HG03457 (cell line): ENCODE measurements around the gene CD84.
"Not testable (repeated sequence)": the region's sequence is repeated elsewhere in the genome, so short reads cannot be mapped to it uniquely, and the experiment has no call there.

ENCODE experiments used
- ATAC-seq: cut with Tn5 transposase; IDR thresholded peaks from one replicate; pipeline ENCODE4 v1.9.1; 2021; ENCODE audit warnings: moderate number of reproducible peaks; ENCODE audit not compliant: unreplicated experiment

The CD84 gene, protein sequence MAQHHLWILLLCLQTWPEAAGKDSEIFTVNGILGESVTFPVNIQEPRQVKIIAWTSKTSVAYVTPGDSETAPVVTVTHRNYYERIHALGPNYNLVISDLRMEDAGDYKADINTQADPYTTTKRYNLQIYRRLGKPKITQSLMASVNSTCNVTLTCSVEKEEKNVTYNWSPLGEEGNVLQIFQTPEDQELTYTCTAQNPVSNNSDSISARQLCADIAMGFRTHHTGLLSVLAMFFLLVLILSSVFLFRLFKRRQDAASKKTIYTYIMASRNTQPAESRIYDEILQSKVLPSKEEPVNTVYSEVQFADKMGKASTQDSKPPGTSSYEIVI

DNA sequence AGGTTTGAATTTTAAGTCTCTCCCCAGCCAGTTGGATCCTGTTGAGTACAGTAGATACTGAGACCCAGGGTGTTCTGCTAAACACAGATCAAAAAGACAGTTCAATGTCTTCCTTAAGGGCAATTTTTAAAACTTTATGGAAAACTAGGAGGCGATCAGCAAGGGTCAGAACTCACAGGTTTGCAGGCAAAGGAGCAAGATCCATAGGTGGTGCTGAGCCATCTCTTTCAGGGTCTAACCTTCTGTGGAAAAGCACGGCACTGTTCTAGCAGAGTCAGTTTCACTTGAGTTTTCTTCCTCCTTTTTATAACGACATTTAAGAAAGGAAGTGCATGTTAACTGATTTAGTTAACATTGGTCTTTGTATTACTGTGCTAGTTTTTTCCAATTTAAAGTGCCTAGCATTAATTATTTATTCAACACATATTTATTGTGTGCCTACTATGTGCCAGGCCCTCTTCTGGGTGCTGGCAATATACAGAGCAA is at the start of gene CD84:
Gene CD84, minus strand, starts transcription at position 281 of the 486 bp plus-strand sequence. Its CDS starts 59 bp downstream, at position 222.
- ATAC-seq: no peak

DNA sequence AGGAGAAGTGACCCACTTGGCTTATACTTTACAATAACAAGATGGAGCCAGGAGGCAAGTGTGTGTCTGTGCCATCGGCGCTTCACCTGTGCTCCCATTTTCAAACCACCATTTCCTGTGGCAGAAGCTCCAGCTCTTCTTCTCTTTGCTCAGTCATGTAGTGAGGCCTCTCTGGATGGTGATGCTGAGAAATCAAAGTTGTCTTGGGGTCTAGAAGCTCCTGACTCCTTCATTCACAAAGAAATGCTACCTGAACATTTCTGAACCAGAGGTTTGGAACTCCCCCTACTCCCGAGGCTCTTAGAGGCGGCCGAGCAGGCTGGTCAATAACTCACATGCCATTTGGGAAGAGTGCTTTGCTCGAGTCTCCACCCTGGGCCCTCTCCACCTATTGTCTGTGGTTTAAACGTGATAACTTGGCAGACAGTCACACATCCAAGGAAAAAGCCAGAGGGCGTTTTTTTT is 49.5 kb upstream of the CD84 start:
- no peak for ATAC-seq

DNA sequence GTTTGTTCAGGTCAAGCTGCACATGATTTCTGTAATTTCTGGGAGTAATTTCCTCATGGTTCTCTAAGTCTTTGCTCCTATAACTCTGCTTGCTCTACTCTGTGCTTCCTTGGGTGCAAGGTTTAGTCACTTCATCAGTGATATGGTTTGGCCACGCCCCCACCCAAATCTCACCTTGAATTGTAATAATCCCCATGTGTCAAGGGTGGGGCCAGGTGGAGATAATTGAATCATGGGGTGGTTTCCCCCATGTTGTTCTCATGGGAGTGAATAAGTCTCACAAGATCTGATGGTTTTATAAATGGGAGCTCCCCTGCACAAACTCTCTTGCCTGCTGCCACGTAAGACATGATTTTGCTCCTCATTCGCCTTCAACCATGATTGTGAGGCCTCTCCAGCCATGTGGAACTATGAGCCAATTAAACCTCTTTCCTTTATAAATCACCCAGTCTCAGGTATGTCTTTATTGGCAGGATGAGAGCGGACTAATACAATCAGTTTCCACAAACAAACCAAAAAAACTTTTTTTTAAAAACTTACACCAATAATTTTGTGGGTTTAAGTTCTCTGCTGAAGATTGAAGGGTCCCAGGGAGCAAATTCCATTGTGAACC is 48.5 kb upstream of the CD84 start:
- ATAC-seq: not testable (repeated sequence)

DNA sequence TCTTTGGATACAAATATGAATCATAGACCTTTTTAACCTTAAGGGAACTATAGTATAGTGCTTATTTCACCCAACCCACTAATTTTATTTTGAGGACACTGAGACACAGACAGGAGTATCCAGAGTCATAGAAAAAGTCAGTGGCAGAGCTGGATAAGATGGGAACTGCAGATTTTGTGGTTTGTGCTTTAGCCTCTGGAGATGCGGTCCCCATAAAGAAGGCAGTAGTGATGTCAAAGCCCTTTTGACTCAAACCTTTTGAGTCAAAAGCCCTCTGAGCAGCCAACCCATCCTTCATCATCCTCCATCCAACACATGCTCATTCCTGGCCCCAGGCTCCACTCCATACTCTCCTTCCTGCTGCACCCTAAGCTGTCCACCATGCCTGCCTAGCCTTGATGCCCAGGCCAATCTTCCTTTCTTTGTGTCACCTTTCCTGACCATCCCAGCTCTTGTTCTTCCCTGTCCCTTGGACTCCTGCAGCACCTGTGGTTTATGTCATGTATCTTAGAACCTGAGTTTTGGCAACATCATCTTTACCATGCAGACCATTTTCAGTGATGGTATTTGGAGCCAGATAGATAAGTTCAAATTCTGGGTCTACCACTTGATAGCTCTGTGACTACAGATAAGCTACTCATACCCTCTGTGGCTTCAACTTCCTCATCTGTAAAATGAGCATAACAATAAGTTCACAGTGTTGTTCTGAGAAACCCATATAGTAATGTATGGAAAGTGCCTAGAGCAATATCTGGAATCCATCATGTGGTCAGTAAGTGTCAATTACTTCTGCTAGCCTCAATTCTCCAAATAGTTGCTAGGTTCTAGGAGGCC is 47.4 kb upstream of the CD84 start:
- no peak for ATAC-seq

DNA sequence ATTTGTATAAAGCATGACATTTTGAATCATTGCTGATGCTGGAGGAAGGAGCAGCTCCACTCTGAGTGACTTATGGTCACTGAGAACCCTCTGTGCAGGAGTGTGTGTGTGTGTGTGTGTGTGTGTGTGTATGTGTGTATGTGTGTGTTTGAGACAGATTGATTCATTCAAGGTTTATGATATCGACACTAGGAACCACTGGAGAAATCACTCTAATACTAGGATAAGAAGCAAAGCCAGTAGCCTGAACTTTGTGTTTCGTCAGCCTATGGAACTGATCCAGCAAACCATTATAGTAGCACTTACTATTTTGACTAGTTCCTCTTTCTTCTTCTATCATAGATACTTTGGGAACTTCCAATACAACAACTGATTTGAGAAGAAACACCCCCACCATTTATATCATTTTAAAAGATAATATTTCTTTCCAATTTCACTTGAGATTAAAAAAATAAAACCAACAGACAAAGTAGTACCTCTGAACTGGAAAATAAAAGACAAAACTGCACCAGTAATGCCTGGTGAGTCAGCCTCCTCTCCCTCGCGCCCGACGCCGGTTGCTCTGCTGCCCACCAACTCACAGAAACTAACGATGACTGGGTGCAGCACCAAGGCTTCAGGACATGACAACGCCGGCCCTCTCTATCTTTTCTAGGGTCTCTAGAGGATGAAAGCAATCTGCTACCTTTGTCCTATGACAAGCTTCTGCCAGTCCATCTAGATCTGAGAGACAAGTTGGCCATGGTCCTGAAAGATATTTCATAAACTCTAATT is 46.6 kb upstream of the CD84 start:
- no peak for ATAC-seq

DNA sequence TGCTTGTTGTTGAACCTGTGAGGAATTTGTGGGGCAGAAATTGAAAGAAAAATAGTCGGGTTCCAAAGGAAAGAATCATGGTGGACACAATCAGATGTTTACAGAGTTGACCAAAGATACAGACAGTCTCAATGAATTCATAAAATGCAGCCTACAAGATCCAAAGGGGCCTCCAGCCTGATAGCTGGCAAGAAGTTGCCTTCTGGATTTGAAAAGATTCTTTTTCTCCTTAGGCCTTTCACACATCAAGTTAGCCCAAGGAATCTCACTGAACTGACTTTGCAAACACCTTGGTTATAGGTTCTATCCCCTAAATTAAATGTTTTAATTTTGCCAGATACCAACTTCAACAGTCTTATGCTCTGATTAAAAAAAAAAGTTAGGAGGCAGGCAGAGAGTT is 46.0 kb upstream of the CD84 start:
- no peak for ATAC-seq

DNA sequence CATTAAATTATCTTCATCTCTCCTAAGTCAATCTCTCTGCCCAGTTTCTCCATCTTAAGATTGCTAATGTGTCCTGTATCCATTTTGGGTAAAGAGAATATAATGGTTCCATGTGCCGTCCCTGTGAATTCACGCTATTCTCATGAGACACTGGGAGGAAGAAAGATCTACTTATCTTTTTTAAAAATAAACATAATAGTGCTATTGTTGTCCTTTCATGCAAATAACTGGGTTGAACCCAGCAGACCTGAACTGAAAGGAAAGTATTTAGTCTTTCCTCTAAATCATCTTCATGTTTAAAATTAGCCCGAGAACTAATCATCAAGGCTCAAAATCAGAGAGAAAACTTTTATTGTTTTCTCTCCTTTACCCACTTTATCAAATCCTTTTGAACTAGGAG is 45.2 kb upstream of the CD84 start:
- no peak for ATAC-seq

DNA sequence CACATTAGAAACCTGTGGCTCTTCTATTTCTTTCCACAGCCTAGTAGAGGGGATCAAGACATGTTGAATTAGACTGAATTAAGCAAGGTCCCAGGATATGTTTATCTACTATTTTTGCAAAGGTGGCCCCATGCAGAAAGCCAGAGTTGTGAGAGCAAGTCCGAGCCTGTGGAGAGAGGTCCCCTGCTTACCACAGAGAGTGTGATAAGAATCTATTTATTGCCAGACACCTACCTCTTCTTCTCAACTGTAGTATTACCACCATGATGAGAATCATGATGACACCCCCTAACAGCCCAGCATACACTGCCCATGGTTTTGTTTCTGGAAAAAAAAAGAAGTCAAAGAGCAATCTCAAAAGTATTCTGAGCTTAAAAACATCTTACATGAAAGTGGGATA is 44.6 kb upstream of the CD84 start:
- ATAC-seq: no peak

DNA sequence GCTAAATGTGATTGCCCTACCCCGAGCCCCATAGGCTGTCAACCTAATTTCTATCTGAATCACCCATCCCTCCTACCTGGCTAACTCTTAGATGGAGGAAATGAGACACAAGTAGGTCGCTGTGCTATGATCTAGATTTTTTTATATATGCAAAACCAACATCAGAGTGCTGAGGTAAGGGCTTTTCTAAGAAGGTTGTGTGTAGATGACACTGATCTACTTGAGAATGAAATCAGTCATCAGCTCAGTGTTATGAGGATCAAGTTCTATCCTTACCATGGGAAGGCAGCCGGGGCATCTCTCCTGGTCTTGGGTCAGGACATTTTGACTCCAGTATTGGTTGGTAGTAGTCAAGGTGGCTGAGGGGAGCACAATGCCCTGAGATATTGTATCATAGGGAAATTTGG is 43.9 kb upstream of the CD84 start:
- ATAC-seq: no peak

DNA sequence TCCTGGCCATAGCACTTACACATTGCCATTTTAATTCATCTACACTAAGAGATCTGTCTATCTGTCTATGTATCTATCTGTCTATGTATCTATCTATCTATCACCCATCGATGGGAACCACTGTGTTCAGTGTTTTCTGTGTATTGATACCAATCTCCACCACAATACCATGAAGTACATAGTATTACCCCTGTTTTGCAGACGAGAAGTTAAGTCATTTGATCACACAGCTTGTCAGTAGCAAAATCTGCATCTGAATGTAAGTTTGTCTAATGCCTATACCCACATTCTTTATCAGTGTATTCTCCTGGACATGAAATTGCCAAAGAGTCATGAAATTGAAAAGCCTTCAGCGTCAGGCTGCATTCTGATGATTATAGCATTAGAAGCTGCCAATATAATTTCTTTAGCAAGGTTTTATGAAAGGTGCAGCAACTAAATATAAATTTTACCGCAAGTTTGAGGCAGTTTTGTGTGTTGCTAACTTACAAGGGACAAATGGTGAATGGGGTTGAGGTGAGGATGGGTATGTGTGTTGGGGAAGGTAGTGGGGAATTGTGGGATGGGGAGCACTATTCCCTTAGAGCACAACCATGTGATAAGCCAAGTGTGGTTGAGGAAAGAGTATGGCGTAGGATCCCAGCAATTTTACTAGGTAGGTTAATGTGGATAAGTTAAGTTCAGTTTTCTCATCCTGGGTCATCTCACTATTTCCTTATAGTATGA is 43.4 kb upstream of the CD84 start:
- no peak for ATAC-seq

DNA sequence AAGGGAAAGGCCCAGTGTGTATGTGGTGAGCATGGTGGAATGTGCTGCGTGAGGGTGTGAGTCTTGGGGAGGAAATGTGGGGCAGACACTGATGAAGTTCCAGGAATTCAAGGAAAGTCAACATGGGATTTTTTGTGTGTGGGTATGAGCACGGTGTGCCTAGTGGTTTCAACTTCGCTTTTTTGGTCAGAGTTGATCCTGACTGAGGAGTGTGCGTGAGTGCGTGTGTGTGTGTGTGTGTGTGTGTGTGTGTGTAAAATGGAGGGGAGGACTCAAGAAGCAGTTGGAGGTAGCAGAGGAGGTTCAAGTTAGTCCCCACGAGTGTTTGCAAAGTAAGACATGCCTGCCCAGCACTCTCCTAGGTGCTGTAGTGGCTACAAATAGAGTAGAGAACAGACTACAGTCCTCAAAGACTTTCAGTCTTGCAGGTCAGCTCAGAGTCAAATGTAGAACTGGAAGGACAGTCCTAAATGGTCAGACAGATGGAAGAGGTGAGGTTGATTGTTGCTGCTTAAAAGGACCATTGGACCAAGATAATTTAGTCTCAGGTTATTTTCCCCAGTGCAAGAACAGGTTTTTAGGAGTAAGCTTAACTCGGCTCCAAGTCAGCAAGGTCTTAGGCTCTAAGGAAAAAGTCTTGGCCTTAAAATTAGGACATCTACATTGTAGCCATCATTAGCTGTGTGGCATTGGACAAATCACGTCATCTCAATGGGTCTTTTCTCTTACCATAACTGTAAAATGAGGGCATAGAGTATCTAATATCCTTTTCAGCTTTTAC is 42.5 kb upstream of the CD84 start:
- ATAC-seq: no peak

DNA sequence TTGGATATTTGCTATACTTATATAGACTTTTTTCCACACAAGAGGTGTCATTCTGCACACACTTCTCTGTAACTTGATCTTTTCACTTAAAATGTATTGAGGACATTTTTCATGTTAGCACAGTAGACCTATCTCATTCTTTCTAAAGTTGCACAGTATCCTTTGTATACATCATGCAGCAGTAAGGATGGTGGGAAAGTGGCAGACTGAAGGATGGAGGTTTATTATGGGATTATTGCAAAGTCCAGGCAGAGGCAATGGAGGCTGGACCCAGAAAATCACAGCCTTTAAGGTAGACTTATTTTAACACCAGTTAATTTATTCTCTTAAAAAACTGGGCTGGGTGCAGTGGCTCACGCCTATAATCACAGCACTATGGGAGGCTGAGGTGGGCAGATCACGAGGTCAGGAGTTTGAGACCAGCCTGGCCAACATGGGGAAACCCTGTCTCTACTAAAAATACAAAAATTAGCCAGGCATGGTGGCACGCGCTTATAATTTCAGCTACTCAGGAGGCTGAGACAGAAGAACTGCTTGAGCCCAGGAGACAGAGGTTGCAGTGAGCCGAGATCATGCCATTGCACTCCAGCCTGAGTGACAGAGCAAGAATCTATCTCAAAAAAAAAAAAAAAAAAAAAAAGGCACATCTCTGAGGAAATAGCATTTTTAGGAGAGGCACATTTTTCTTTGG is 41.8 kb upstream of the CD84 start:
- no peak for ATAC-seq

DNA sequence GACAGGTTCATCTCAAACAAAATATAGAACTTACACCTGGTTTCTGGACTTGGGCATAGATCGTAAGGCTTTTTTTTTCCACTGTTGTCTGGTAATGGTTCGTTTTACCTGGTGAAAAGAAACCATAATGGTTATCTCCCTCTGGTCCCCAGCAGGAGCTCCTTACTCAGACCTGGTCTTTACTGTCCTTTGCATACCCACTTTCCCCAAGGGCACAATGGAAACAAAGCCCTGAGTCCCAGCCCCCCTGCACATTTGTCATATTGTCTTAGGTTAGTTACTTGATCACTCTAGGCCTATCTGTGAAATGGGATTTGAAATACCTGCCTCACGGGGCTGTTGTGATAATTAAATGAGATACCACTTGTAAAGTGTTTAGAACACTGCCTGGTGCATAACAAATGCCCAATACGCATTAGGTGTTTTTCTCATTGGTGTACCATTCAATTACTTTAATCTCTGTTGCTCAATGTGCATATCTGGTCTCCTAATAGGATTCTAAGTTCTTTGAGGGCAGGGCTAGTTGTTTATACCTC is 40.5 kb upstream of the CD84 start:
- ATAC-seq: no peak

DNA sequence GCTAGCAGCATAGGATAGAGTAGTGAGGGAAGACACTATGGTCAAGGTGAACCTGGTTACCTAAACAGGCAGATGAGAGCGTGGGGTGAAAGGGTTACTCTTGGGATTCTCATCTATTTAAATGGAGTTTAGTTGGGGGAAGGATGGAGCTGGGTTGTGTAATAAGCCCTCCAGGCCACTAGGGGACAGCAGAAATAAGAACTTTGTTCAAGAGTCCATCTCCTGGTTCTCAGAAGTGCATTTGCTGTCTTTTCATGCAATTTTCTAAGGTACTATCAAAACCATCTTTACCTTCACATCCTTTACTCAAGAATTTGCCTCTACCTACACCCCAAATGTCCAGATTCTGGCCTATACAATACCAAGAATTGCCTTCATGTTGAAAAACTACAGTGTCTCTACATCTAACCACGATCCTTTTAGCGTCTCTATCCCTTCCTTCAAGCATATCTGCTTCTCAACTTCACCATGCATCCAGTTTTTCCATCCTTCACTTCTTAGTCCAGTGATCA is 39.5 kb upstream of the CD84 start:
- ATAC-seq: no peak

DNA sequence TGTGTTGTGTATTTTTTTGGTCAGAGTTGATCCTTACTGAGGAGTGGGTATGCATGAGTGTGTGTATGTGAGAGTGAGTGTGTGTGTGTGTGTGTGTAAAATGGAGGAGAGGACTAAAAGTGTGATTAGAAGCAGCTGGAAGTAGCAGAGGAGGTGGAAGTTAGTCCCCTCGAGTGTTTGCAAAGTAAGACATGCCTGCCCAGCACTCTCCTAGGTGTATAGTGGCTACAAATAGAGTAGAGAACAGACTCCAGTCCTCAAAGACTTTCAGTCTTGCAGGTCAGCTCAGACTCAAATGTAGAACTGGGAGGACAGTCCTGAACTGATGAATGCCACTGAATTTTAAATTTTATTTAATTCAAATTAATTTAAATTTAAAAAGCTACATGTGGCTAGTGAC is 39.0 kb upstream of the CD84 start:
- ATAC-seq: no peak

DNA sequence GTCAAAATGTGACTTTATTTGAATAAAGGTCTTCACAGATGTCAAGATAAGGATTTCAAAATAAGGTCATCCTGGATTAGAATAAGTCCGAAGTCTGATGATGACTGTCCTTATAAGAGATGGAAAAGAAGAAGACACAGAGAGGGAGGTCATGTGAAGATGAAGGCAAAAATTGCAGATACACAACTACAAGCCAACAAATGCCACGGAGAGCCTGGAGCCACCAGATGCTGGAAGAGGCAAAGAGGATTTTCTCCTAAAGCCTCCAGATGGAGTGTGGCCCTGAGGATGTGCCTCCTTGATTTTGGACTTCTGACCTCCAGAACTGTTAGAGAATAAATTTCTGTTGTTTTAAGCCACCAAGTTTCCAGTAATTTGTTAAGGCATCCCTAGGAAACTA is 36.4 kb upstream of the CD84 start:
- no peak for ATAC-seq

DNA sequence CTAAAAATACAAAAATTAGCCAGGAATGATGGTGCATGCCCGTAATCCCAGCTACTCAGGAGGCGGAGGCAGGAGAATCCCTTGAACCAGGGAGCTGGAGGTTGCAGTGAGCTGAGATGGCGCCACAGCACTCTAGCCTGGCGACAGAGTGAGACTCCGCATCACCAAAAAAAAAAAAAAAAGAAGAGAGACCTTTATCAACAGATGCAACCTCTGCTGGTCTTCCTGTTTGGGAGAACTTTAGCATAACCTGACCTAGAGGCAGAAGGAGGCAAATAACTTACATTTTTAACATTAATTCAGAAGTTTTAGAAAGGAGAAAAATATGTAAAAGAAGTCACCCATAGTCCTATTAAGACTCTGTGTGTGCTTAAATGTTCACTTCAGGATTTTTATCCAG is 35.1 kb upstream of the CD84 start:
- no peak for ATAC-seq

DNA sequence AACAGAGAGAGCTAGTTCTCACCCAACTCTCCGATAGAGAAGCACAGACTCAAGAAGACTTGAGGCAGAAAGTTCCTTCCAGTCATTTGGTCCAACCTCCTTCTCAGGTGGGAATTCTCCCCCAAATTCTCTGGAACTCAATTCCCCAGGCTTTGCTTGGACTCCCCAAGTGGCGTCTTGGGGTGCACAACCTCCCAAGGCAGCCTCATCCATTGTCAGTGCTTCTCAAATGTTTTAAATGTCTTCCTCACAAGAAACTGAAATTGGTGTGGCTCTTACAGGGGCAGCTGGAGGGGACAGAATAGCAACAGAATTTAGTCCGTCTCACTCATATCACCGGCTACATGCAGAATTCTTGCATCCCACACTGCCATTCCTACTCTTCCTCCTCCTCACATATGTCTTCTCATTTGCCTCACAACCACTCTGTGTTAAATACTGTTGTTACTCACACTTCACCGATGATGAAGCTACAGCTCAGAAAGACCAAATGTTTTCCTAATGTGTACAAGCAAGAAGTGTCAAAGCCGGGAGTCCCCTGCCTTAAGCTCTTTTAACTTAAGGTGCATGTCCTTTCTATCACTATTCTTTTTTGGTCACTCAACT is 33.4 kb upstream of the CD84 start:
- no peak for ATAC-seq
